ENCODE results near the gene CLBA1.
"Not testable (repeated sequence)": the region's sequence is repeated elsewhere in the genome, so short reads cannot be mapped to it uniquely, and the experiment has no call there.

The CLBA1 gene

DNA sequence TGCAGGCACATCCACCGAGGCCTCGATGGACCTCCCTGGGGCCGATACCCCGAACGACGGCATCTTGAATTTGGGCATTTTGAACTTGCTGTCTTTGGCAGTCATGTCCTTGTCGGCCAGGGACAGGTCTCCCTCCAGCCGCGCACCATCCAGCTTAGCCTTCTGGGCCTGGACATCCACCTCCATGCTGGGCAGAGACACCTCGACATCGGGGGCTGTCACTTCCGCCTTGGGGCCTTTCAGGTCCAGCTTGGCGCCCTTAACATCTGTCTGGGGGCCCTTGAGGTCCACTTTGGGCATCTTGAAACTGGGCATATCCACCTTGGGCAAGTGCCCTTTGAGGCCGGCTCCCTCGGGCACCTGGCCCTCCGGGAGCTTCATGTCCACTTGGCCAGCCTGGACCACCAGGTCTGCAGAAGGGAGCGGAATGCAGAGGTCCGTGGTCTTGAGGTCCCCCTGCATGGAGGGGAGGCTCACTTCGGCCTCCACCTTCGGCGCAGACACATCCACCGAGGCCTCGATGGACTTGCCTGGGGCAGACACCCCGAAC is 36.1 kb upstream of the CLBA1 start:
- not testable (repeated sequence) for H3K27me3 ChIP-seq (ENCODE audit: control insufficient read depth, insufficient read depth, low read length); H3K4me3 ChIP-seq (ENCODE audit: low read depth, low read length); H3K9me3 ChIP-seq (ENCODE audit: control insufficient read depth, insufficient read depth, low read depth, low read length); H3K9ac ChIP-seq (ENCODE audit: low read length); H3K36me3 ChIP-seq (ENCODE audit: control insufficient read depth, insufficient read depth, low read length); H3K27ac ChIP-seq (ENCODE audit: low read depth, low read length); H3K4me1 ChIP-seq (ENCODE audit: control insufficient read depth, insufficient read depth, low read length)

DNA sequence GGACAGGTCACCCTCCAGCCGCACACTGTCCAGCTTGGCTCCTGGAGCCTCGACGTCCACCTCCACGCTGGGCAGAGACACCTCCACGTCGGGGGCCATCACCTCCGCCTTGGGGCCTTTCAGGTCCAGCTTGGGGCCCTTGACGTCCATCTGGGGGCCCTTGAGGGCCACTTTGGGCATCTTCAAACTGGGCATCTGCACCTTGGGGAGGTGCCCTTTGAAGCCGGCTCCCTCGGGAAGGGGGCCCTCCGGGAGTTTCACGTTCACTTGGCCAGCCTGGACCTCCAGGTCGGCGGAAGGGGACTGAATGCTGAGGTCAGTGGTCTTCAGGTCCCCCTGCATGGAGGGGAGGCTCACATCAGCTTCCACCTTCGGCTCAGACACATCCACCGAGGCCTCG is 35.6 kb upstream of the CLBA1 start:
- H3K4me3 ChIP-seq (ENCODE audit: low read depth, low read length), result no peak overlapping the region
- H3K9ac ChIP-seq (ENCODE audit: low read length), result no peak overlapping the region

DNA sequence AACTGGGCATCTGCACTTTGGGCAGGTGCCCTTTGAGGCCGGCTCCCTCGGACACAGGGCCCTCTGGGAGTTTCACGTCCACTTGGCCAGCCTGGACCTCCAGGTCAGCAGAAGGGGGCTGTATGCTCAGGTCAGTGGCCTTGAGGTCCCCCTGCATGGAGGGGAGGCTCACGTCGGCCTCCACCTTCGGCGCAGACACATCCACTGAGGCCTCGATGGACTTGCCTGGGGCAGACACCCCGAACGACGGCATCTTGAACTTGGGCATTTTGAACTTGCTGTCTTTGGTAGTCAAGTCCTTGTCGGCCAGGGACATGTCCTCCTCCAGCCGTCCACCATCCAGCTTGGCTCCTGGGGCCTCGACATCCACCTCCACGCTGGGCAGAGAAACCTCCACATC is 34.9 kb upstream of the CLBA1 start:
- H3K9me3 ChIP-seq (ENCODE audit: control insufficient read depth, insufficient read depth, low read depth, low read length); H3K4me1 ChIP-seq (ENCODE audit: control insufficient read depth, insufficient read depth, low read length): not testable (repeated sequence)

More for the DNA sequence above, 35.6 kb upstream of the CLBA1 start:
- H3K27me3 ChIP-seq (ENCODE audit: control insufficient read depth, insufficient read depth, low read length), result no peaks in the 10 kb centered on the region
- no peaks in the 10 kb centered on the region for H3K4me1 ChIP-seq (ENCODE audit: control insufficient read depth, insufficient read depth, low read length)
- H3K9me3 ChIP-seq (ENCODE audit: control insufficient read depth, insufficient read depth, low read depth, low read length), result no peaks in the 10 kb centered on the region
- no peaks in the 10 kb centered on the region for H3K36me3 ChIP-seq (ENCODE audit: control insufficient read depth, insufficient read depth, low read length)
- H3K27ac ChIP-seq (ENCODE audit: low read depth, low read length), result no peak overlapping the region

DNA sequence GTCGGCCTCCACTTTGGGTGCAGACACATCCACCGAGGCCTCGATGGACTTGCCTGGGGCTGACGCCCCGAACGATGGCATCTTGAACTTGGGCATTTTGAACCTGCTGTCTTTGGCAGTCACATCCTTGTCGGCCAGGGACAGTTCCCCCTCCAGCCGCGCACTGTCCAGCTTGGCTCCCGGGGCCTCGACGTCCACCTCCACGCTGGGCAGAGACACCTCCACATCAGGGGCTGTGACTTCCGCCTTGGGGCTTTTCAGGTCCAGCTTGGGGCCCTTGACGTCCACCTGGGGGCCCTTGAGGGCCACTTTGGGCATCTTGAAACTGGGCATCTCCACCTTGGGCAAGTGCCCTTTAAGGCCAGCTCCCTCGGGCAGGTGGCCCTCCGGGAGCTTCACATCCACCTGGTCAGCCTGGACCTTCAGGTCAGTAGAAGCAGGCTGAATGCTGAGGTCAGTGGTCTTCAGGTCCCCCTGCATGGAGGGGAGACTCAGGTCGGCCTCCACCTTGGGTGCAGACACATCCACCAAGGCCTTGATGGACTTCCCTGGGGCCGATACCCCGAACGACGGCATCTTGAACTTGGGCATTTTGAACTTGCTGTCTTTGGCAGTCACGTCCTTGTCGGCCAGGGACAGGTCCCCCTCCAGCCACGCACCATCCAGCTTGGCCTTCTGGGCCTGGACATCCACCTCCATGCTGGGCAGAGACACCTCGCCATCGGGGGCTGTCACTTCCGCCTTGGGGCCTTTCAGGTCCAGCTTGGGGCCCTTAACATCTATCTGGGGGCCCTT is 33.5 kb upstream of the CLBA1 start:
- H3K36me3 ChIP-seq (ENCODE audit: control insufficient read depth, insufficient read depth, low read length); H3K27ac ChIP-seq (ENCODE audit: low read depth, low read length); H3K9ac ChIP-seq (ENCODE audit: low read length); H3K4me1 ChIP-seq (ENCODE audit: control insufficient read depth, insufficient read depth, low read length); H3K27me3 ChIP-seq (ENCODE audit: control insufficient read depth, insufficient read depth, low read length); H3K4me3 ChIP-seq (ENCODE audit: low read depth, low read length); H3K9me3 ChIP-seq (ENCODE audit: control insufficient read depth, insufficient read depth, low read depth, low read length): not testable (repeated sequence)

More for the DNA sequence above, 34.9 kb upstream of the CLBA1 start:
- not testable (repeated sequence) for H3K4me3 ChIP-seq (ENCODE audit: low read depth, low read length); H3K36me3 ChIP-seq (ENCODE audit: control insufficient read depth, insufficient read depth, low read length); H3K27me3 ChIP-seq (ENCODE audit: control insufficient read depth, insufficient read depth, low read length); H3K27ac ChIP-seq (ENCODE audit: low read depth, low read length); H3K9ac ChIP-seq (ENCODE audit: low read length)

DNA sequence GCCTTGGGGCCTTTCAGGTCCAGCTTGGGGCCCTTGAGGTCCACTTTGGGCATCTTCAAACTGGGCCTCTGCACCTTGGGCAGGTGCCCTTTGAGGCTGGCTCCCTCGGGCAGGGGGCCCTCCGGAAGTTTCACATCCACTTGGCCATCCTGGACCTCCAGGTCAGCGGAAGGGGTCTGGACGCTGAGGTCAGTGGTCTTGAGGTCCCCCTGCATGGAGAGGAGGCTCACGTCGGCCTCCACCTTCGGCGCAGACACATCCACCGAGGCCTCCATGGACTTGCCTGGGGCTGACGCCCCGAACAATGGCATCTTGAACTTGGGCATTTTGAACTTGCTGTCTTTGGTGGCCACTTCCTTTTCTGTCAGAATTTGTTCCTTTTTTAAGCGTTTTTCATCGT is 32.5 kb upstream of the CLBA1 start:
- Histone ChIP-seq H3K4me3 (ENCODE audit: low read depth, low read length) (no peak overlapping the region), H3K9ac (ENCODE audit: low read length) (no peak overlapping the region), H3K4me1 (ENCODE audit: control insufficient read depth, insufficient read depth, low read length) (no peaks in the 10 kb centered on the region), H3K27ac (ENCODE audit: low read depth, low read length) (no peak overlapping the region), H3K36me3 (ENCODE audit: control insufficient read depth, insufficient read depth, low read length) (no peaks in the 10 kb centered on the region), H3K9me3 (ENCODE audit: control insufficient read depth, insufficient read depth, low read depth, low read length) (no peaks in the 10 kb centered on the region), H3K27me3 (ENCODE audit: control insufficient read depth, insufficient read depth, low read length) (no peaks in the 10 kb centered on the region)

DNA sequence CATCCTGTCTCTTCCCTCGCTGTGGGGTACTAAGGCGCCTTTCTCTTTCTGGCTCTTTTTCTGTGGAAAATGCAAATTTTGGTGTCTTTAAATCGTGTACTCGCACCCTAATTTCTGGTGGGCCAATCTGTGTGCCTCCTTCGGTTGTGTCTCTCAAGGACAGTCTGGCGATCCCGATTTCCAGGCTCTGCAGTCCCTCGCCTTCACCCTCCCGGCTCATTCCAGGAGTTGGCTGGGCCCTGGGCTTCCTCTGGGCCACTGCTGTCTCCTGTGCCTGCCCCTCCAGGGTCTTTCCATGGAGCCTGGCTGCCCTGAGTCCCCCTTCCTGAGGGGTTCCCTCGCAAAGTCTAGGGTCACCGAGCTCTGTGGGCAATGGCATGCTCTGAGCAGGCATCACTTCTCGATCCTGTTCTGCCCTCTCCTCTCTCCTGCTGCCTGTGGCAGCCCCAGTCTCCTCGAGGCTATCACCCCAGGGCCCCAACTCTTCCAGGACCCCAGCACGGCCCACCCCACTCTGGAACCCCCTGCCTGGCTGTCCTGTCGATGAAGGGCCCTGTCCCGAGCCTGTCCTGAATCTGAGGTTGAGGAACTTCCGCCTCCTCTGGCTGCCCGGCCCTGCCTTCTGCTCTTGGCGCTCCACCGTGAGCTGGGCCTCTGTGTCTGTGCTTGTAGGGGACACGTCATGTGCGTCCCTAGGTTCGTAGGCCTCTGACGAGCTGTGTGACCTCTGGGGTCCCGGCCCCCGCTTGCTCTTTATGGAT is 31.5 kb upstream of the CLBA1 start:
- Histone ChIP-seq H3K4me1 (ENCODE audit: control insufficient read depth, insufficient read depth, low read length) (no peaks in the 10 kb centered on the region), H3K4me3 (ENCODE audit: low read depth, low read length) (no peak overlapping the region), H3K27ac (ENCODE audit: low read depth, low read length) (no peak overlapping the region), H3K36me3 (ENCODE audit: control insufficient read depth, insufficient read depth, low read length) (no peaks in the 10 kb centered on the region), H3K9me3 (ENCODE audit: control insufficient read depth, insufficient read depth, low read depth, low read length) (no peaks in the 10 kb centered on the region), H3K27me3 (ENCODE audit: control insufficient read depth, insufficient read depth, low read length) (no peaks in the 10 kb centered on the region), H3K9ac (ENCODE audit: low read length) (no peak overlapping the region)

DNA sequence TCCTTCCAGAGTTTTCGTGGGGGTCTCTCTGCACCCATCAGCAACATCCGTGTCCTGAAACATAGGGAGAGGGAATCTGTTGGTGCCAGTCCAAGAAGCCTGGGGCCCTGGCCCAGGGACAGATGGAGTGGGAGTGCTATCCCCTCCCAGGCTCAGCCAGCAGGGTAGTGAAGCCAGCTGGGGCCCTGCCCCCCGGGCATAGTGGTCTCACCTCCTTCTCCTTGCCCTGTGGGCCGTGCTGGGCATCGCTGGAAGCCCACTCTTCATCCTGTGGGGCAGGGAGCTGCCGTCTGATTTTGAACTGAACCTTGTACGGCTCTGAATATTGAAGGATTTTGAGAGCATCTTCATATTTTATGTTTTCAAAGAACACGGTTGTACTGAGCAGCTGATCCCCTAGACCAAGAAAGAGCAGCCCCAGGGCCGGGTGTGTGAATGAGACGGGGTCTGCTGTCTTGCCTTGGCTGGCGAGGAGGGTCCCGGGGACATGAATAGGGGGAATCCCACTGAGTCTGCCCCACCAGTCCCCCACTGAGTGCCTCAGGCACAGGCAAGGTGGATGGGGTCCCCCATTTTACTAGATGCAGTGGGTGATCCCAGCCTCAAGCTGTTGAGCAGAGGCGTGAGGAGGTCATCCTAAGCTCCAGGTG is 30.7 kb upstream of the CLBA1 start:
- Histone ChIP-seq H3K27me3 (ENCODE audit: control insufficient read depth, insufficient read depth, low read length) (no peaks in the 10 kb centered on the region), H3K9ac (ENCODE audit: low read length) (no peak overlapping the region), H3K9me3 (ENCODE audit: control insufficient read depth, insufficient read depth, low read depth, low read length) (no peaks in the 10 kb centered on the region), H3K4me3 (ENCODE audit: low read depth, low read length) (no peak overlapping the region), H3K4me1 (ENCODE audit: control insufficient read depth, insufficient read depth, low read length) (no peaks in the 10 kb centered on the region), H3K36me3 (ENCODE audit: control insufficient read depth, insufficient read depth, low read length) (no peaks in the 10 kb centered on the region), H3K27ac (ENCODE audit: low read depth, low read length) (no peak overlapping the region)

DNA sequence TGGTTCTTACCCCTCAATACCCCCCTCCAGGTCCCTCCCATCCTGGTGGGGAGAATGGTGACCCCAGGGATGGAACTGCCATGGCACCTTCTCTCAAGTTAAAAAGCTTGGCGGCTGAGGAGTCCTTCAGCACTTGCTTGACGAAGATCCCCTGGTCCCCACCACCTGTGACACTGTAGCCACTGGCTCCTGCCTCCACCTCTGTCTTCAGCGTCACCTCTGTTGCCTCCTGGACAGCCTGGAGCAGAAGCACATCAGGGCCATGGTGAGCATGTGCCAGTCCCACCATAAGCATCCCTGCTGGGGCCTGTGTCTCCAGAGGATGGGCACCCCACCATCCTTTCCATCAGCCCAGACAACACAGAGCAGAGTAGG is 30.2 kb upstream of the CLBA1 start:
- Histone ChIP-seq H3K27ac (ENCODE audit: low read depth, low read length) (no peak overlapping the region), H3K4me1 (ENCODE audit: control insufficient read depth, insufficient read depth, low read length) (no peaks in the 10 kb centered on the region), H3K4me3 (ENCODE audit: low read depth, low read length) (no peak overlapping the region), H3K9me3 (ENCODE audit: control insufficient read depth, insufficient read depth, low read depth, low read length) (no peaks in the 10 kb centered on the region), H3K36me3 (ENCODE audit: control insufficient read depth, insufficient read depth, low read length) (no peaks in the 10 kb centered on the region), H3K27me3 (ENCODE audit: control insufficient read depth, insufficient read depth, low read length) (no peaks in the 10 kb centered on the region), H3K9ac (ENCODE audit: low read length) (no peak overlapping the region)

DNA sequence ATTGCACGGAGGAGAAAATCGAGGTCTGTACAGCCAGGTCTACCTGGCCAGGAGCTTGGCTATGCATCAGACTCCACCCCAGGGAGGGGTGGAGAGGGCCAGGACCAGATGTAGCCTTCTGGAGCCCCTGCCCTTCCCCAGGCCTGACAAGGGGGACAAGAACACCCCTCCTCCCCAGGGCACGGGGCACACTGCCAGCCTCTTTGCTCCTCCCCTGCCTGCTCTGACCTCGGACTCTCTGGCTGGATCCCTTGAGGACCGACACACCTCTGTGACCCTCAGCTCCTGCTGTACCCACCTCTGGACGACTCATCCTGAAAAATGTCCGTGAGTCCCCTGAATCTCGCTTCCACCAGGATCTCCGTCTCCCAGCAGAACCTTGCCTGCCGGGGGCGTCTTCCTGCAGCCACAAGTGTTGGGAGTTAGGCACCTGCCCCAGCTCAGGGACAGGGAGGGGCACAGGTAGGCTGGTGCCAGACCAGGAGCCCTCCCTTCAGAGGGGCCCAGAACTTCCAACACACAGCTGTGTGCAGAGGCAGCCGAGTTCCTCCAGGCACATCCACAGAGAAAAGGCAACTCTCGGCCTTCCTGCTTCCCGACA is 29.2 kb upstream of the CLBA1 start:
- no peak overlapping the region for H3K9ac ChIP-seq (ENCODE audit: low read length)
- H3K27me3 ChIP-seq (ENCODE audit: control insufficient read depth, insufficient read depth, low read length), result no peaks in the 10 kb centered on the region
- no peaks in the 10 kb centered on the region for H3K9me3 ChIP-seq (ENCODE audit: control insufficient read depth, insufficient read depth, low read depth, low read length)

DNA sequence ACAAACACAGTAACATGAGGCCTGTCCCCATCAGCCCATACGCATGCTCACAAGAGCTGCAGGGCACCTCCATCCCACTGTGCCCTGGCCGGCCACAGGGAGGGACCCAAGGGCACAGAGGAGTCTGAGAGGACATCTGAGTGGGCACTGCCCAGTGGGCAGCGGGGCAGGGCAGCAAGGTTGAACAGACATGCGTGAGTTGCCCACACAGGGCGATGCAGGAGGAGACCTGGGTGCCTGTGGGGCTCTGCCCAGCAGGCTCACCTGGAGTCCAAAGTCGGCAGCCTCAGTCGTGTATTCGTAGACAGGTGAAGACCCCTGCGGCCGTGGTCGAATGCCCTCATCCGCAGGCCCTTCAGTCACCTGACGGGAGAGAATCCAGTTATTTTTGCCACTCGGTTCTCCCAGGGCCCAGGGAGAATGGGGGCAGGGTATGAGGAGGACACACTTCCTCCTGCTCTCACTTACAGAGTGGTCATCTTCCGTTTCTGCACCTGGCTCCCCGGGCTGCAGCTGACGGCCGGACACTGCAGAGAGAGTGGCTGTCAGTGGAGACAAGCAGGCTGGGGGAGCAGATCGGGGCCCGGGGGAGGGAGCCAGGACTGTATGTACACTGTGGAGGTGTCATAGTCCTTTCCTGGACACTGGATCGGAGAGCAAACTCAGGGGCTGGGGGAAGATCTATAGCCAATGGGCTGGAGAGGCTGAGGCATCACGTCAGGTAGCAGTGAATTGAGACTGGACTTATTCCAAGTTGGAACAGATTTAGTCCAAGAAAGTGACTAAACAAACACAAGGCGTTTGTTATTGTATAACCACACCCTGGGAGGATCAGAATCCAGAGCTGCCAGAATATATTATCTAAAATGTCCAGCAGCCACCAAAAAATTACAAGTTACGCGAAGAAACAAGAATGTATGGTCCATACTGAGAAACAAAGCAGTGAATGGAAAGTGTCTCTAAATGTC is 28.2 kb upstream of the CLBA1 start:
- no peaks in the 10 kb centered on the region for H3K4me1 ChIP-seq (ENCODE audit: control insufficient read depth, insufficient read depth, low read length)
- no peak overlapping the region for H3K4me3 ChIP-seq (ENCODE audit: low read depth, low read length)
- no peaks in the 10 kb centered on the region for H3K9me3 ChIP-seq (ENCODE audit: control insufficient read depth, insufficient read depth, low read depth, low read length)
- H3K27me3 ChIP-seq (ENCODE audit: control insufficient read depth, insufficient read depth, low read length), result no peaks in the 10 kb centered on the region
- H3K36me3 ChIP-seq (ENCODE audit: control insufficient read depth, insufficient read depth, low read length), result no peaks in the 10 kb centered on the region
- H3K27ac ChIP-seq (ENCODE audit: low read depth, low read length), result no peak overlapping the region
- H3K9ac ChIP-seq (ENCODE audit: low read length), result no peak overlapping the region

More for the DNA sequence above, 29.2 kb upstream of the CLBA1 start:
- Histone ChIP-seq H3K4me1 (ENCODE audit: control insufficient read depth, insufficient read depth, low read length) (no peaks in the 10 kb centered on the region), H3K36me3 (ENCODE audit: control insufficient read depth, insufficient read depth, low read length) (no peaks in the 10 kb centered on the region), H3K27ac (ENCODE audit: low read depth, low read length) (no peak overlapping the region), H3K4me3 (ENCODE audit: low read depth, low read length) (no peak overlapping the region)
